Neutrophil (primary cell): Measurements from ENCODE around the gene BNC2.
"Not testable (repeated sequence)": the region's sequence is repeated elsewhere in the genome, so short reads cannot be mapped to it uniquely, and the experiment has no call there.

ENCODE experiments used
- H3K27ac ChIP-seq: fragments of 200-600 bp; sonication (generic); 2 replicates; pipeline ENCODE4 v1.5.1; 2016; ENCODE audit warnings: mild to moderate bottlenecking, moderate library complexity
- H3K27me3 ChIP-seq: fragments of 200-600 bp; sonication (generic); 2 replicates; pipeline ENCODE4 v1.6.0; 2016; ENCODE audit warnings: mild to moderate bottlenecking
- H3K36me3 ChIP-seq: fragments of 200-600 bp; sonication (generic); 2 replicates; pipeline ENCODE4 v1.5.1; 2017
- H3K4me1 ChIP-seq, 2 experiments: fragments of 200-600 bp in 1 of 2; sonication (generic) in 1 of 2; 1 replicate in 1 of 2; 2 replicates in 1 of 2; pipeline versions ENCODE4 v1.5.1 to v1.6.1; 2013 to 2016; ENCODE audit warnings: low read depth in 1 of 2, low read length in 1 of 2, mild to moderate bottlenecking in 1 of 2, moderate library complexity in 1 of 2; ENCODE audit not compliant: control insufficient read depth in 1 of 2, insufficient read depth in 1 of 2
- H3K4me3 ChIP-seq, 2 experiments: fragments of 200-600 bp in 1 of 2; sonication (generic) in 1 of 2; 1 replicate in 1 of 2; 2 replicates in 1 of 2; pipeline ENCODE4 v1.5.1; 2013 to 2016; ENCODE audit warnings: low read depth in 1 of 2, low read length in 1 of 2, mild to moderate bottlenecking in 1 of 2, moderate library complexity in 1 of 2
- H3K9me3 ChIP-seq: fragments of 200-600 bp; sonication (generic); 2 replicates; pipeline ENCODE4 v1.5.1; 2016
- CTCF ChIP-seq: fragments of 200-600 bp; sonication (generic); IDR thresholded peaks from 2 replicates; pipeline ENCODE4 v1.5.1; 2016; ENCODE audit warnings: antibody characterized with exemption

The BNC2 gene

GRCh38 chr9:16445141-16445920 is 425.1 kb downstream of the BNC2 start:
- no peak for TF ChIP-seq CTCF
- H3K27ac ChIP-seq: no peak overlapping the region
- no peaks in the 10 kb centered on the region for H3K4me1 ChIP-seq
- no peaks in the 10 kb centered on the region for H3K36me3 ChIP-seq
- no peaks in the 10 kb centered on the region for H3K9me3 ChIP-seq
- no peak overlapping the region for H3K4me3 ChIP-seq
- no peaks in the 10 kb centered on the region for H3K27me3 ChIP-seq

- Histone ChIP-seq H3K27me3 (no peaks in the 10 kb centered on the region), H3K9me3 (no peaks in the 10 kb centered on the region), H3K36me3 (no peaks in the 10 kb centered on the region), H3K27ac (no peak overlapping the region), H3K4me3 (no peak overlapping the region), H3K4me1 (no peaks in the 10 kb centered on the region)
- TF ChIP-seq CTCF: no peak
Observed at GRCh38 chr9:16442622-16443021, 427.8 kb downstream of the BNC2 start.

- Histone ChIP-seq H3K4me3 (no peak overlapping the region), H3K9me3 (no peaks in the 10 kb centered on the region), H3K27ac (no peak overlapping the region), H3K36me3 (no peaks in the 10 kb centered on the region), H3K27me3 (no peaks in the 10 kb centered on the region), H3K4me1 (no peaks in the 10 kb centered on the region)
- no peak for TF ChIP-seq CTCF
Observed at GRCh38 chr9:16441791-16442190, 428.7 kb downstream of the BNC2 start.

GRCh38 chr9:16438831-16439230 is 431.6 kb downstream of the BNC2 start:
- not testable (repeated sequence) for H3K4me1 ChIP-seq, H3K36me3 ChIP-seq, H3K9me3 ChIP-seq, H3K4me3 ChIP-seq, H3K27me3 ChIP-seq, H3K27ac ChIP-seq

GRCh38 chr9:16436545-16436944 is 433.9 kb downstream of the BNC2 start:
- no peak overlapping the region for H3K27ac ChIP-seq
- no peak overlapping the region for H3K4me3 ChIP-seq
- no peaks in the 10 kb centered on the region for H3K27me3 ChIP-seq
- no peaks in the 10 kb centered on the region for H3K4me1 ChIP-seq
- no peaks in the 10 kb centered on the region for H3K9me3 ChIP-seq
- H3K36me3 ChIP-seq: no peaks in the 10 kb centered on the region
- no peak for TF ChIP-seq CTCF

GRCh38 chr9:16434526-16434925 is 435.9 kb downstream of the BNC2 start:
- Histone ChIP-seq H3K27ac (no peak overlapping the region), H3K9me3 (no peaks in the 10 kb centered on the region), H3K4me1 (no peaks in the 10 kb centered on the region), H3K27me3 (no peaks in the 10 kb centered on the region), H3K36me3 (no peaks in the 10 kb centered on the region), H3K4me3 (no peak overlapping the region)
- TF ChIP-seq CTCF: no peak
